ENCODE measurements around the gene MYO1B.

MYO1B gene

GRCh38 chr2:191345788-191346187 lies 100.6 kb downstream of the MYO1B start:
- Histone ChIP-seq H3K36me3 (ENCODE audit: control insufficient read depth, insufficient read depth, low read length) (no peaks in the 10 kb centered on the region), H3K27me3 (replicated peaks; ENCODE audit: control insufficient read depth, insufficient read depth, low read length) (no peaks in the 10 kb centered on the region; the same call in 1 of the 2 replicates), H3K4me3 (replicated peaks; ENCODE audit: low read depth, low read length) (no peak overlapping the region)
- TF ChIP-seq CTCF (IDR thresholded peaks at IDR 0.05; ENCODE audit: insufficient read depth, low read length, poor library complexity, severe bottlenecking), result no peak
- no peak for DNase-seq (ENCODE audit: extremely low read depth, insufficient read length)

- Histone ChIP-seq H3K27me3 (replicated peaks; ENCODE audit: control insufficient read depth, insufficient read depth, low read length) (no peaks in the 10 kb centered on the region; the same call in 1 of the 2 replicates), H3K4me3 (replicated peaks; ENCODE audit: low read depth, low read length) (no peak overlapping the region), H3K36me3 (ENCODE audit: control insufficient read depth, insufficient read depth, low read length) (no peaks in the 10 kb centered on the region)
- DNase-seq (ENCODE audit: extremely low read depth, insufficient read length), result no peak
- TF ChIP-seq CTCF (IDR thresholded peaks at IDR 0.05; ENCODE audit: insufficient read depth, low read length, poor library complexity, severe bottlenecking), result no peak
These were observed 102.0 kb downstream of the MYO1B start for GRCh38 chr2:191347154-191347553.

GRCh38 chr2:191347881-191348280 lies 102.7 kb downstream of the MYO1B start:
- no peaks in the 10 kb centered on the region; the same call in 1 of the 2 replicates for H3K27me3 ChIP-seq (replicated peaks; ENCODE audit: control insufficient read depth, insufficient read depth, low read length)
- no peak for TF ChIP-seq CTCF (IDR thresholded peaks at IDR 0.05; ENCODE audit: insufficient read depth, low read length, poor library complexity, severe bottlenecking)
- no peak for DNase-seq (ENCODE audit: extremely low read depth, insufficient read length)
- H3K36me3 ChIP-seq (ENCODE audit: control insufficient read depth, insufficient read depth, low read length), result no peaks in the 10 kb centered on the region
- no peak overlapping the region for H3K4me3 ChIP-seq (replicated peaks; ENCODE audit: low read depth, low read length)

GRCh38 chr2:191349990-191350389 lies 104.8 kb downstream of the MYO1B start:
- H3K27me3 ChIP-seq (replicated peaks; ENCODE audit: control insufficient read depth, insufficient read depth, low read length), result no peaks in the 10 kb centered on the region; the same call in 1 of the 2 replicates
- TF ChIP-seq CTCF (IDR thresholded peaks at IDR 0.05; ENCODE audit: insufficient read depth, low read length, poor library complexity, severe bottlenecking), result no peak
- no peaks in the 10 kb centered on the region for H3K36me3 ChIP-seq (ENCODE audit: control insufficient read depth, insufficient read depth, low read length)

GRCh38 chr2:191350826-191351225 lies 105.6 kb downstream of the MYO1B start:
- no peaks in the 10 kb centered on the region; the same call in 1 of the 2 replicates for H3K27me3 ChIP-seq (replicated peaks; ENCODE audit: control insufficient read depth, insufficient read depth, low read length)
- H3K36me3 ChIP-seq (ENCODE audit: control insufficient read depth, insufficient read depth, low read length), result no peaks in the 10 kb centered on the region
- no peak for TF ChIP-seq CTCF (IDR thresholded peaks at IDR 0.05; ENCODE audit: insufficient read depth, low read length, poor library complexity, severe bottlenecking)
- no peak overlapping the region for H3K4me3 ChIP-seq (replicated peaks; ENCODE audit: low read depth, low read length)
- no peak for DNase-seq (ENCODE audit: extremely low read depth, insufficient read length)

More at GRCh38 chr2:191349990-191350389, 104.8 kb downstream of the MYO1B start:
- DNase-seq (ENCODE audit: extremely low read depth, insufficient read length), result no peak
- no peak overlapping the region for H3K4me3 ChIP-seq (replicated peaks; ENCODE audit: low read depth, low read length)

- H3K27me3 ChIP-seq (replicated peaks; ENCODE audit: control insufficient read depth, insufficient read depth, low read length), result no peaks in the 10 kb centered on the region; the same call in 1 of the 2 replicates
- H3K4me3 ChIP-seq (replicated peaks; ENCODE audit: low read depth, low read length), result no peak overlapping the region
- TF ChIP-seq CTCF (IDR thresholded peaks at IDR 0.05; ENCODE audit: insufficient read depth, low read length, poor library complexity, severe bottlenecking), result no peak
- H3K36me3 ChIP-seq (ENCODE audit: control insufficient read depth, insufficient read depth, low read length), result no peaks in the 10 kb centered on the region
- DNase-seq (ENCODE audit: extremely low read depth, insufficient read length), result no peak
These were observed 106.1 kb downstream of the MYO1B start for GRCh38 chr2:191351298-191351697.

Measured in GM06990 (cell line).